Breast epithelium (tissue), 3 donors: Measurements from ENCODE around the gene SHISA4.

ENCODE experiments used
- POLR2A ChIP-seq: fragments of 450-650 bp; IDR thresholded peaks from one replicate; pipeline ENCODE4 v1.6.1; 2016; ENCODE audit warnings: antibody characterized with exemption, mild to moderate bottlenecking, moderate library complexity
- TF ChIP-seq, protein P1 (sequence below), 3 donors: fragments of 450-650 bp; IDR thresholded peaks; one replicate each; pipeline ENCODE4 v1.5.1; 2016 to 2017; ENCODE audit warnings: antibody characterized with exemption in 3 of 3, mild to moderate bottlenecking in 3 of 3, moderate library complexity in 3 of 3

DNA sequence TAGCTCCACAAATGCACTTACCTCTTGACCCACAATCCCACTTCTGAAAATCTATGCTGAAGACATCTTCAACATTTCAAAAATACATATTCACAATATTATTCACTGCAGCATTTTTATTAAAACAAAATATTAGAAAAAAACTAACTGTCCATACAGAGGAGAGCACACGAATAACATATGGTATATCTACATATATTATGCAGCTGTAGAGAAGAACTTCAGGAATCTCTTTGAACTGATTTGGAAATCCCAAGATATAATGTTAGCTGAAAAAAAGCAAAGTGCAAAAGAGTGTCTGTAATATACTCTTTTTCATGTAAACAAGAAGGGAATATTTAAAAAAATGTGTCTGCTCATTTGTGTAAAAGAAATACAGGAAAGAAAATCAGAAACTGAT is 48.2 kb upstream of the SHISA4 start:
- TF ChIP-seq POLR2A: no peak
- TF ChIP-seq, protein P1, sequence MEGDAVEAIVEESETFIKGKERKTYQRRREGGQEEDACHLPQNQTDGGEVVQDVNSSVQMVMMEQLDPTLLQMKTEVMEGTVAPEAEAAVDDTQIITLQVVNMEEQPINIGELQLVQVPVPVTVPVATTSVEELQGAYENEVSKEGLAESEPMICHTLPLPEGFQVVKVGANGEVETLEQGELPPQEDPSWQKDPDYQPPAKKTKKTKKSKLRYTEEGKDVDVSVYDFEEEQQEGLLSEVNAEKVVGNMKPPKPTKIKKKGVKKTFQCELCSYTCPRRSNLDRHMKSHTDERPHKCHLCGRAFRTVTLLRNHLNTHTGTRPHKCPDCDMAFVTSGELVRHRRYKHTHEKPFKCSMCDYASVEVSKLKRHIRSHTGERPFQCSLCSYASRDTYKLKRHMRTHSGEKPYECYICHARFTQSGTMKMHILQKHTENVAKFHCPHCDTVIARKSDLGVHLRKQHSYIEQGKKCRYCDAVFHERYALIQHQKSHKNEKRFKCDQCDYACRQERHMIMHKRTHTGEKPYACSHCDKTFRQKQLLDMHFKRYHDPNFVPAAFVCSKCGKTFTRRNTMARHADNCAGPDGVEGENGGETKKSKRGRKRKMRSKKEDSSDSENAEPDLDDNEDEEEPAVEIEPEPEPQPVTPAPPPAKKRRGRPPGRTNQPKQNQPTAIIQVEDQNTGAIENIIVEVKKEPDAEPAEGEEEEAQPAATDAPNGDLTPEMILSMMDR (IDR thresholded peaks at IDR 0.05): no peak
